GM19099 (cell line): Measurements from ENCODE around the gene CSTB.

Experiments
- POLR2A ChIP-seq: IDR thresholded peaks from 3 replicates; pipeline ENCODE4 v1.6.1; 2011; ENCODE audit warnings: low read depth; ENCODE audit not compliant: insufficient read length; ENCODE audit errors: extremely low read depth

Gene CSTB

GRCh38 chr21:43801006-43801783 lies 25.1 kb upstream of the CSTB start:
- TF ChIP-seq POLR2A: no peak

GRCh38 chr21:43800566-43800965 lies 24.5 kb upstream of the CSTB start:
- no peak for TF ChIP-seq POLR2A

- no peak for TF ChIP-seq POLR2A
Observed at GRCh38 chr21:43800124-43800523, 24.0 kb upstream of the CSTB start.

- no peak for TF ChIP-seq POLR2A
Observed at GRCh38 chr21:43799301-43799840, 23.3 kb upstream of the CSTB start.

GRCh38 chr21:43797925-43798715 lies 22.0 kb upstream of the CSTB start:
- no peak for TF ChIP-seq POLR2A

GRCh38 chr21:43797415-43797814 lies 21.3 kb upstream of the CSTB start:
- TF ChIP-seq POLR2A: no peak

- TF ChIP-seq POLR2A: no peak
Observed at GRCh38 chr21:43794857-43795256, 18.7 kb upstream of the CSTB start.

- no peak for TF ChIP-seq POLR2A
Observed at GRCh38 chr21:43794311-43794710, 18.2 kb upstream of the CSTB start.

GRCh38 chr21:43793243-43793642 lies 17.1 kb upstream of the CSTB start:
- TF ChIP-seq POLR2A: no peak

GRCh38 chr21:43792406-43792805 lies 16.3 kb upstream of the CSTB start:
- TF ChIP-seq POLR2A: no peak

GRCh38 chr21:43790010-43790524 lies 14.0 kb upstream of the CSTB start:
- TF ChIP-seq POLR2A: no peak

- peak; percentile 89 for TF ChIP-seq POLR2A
Observed at GRCh38 chr21:43789276-43790009, 13.3 kb upstream of the CSTB start, which contains the start of gene RRP1. Gene RRP1, plus strand, starts transcription at chr21:43789577. Its CDS starts 53 bp downstream, at chr21:43789630.

- no peak for TF ChIP-seq POLR2A
Observed at GRCh38 chr21:43786807-43787440, 10.8 kb upstream of the CSTB start.

- TF ChIP-seq POLR2A: no peak
Observed at GRCh38 chr21:43786300-43786806, 10.2 kb upstream of the CSTB start.

GRCh38 chr21:43785134-43785533 lies 9.0 kb upstream of the CSTB start:
- no peak for TF ChIP-seq POLR2A
